GM12891 (cell line): Measurements from ENCODE around the gene VSIG10L.

ENCODE experiments used
- DNase-seq: peaks from one replicate; pipeline ENCODE4 v3.0.0; 2011; ENCODE audit warnings: low spot score; ENCODE audit not compliant: insufficient read length
- FAIRE-seq: peaks from 2 replicates; lab custom pipeline; 2011; peaks lifted over from hg19 to GRCh38; lab: Jason Lieb, UNC
- PAX5 ChIP-seq: IDR thresholded peaks from 2 replicates; pipeline ENCODE4 v1.6.1; 2011; ENCODE audit warnings: low read length, moderate library complexity, mild to moderate bottlenecking; ENCODE audit not compliant: insufficient read depth, severe bottlenecking
- POLR2A ChIP-seq: IDR thresholded peaks from 2 replicates; pipeline ENCODE4 v1.6.1; 2011; ENCODE audit warnings: low read depth, low read length, control low read depth
- POLR2AphosphoS5 ChIP-seq: IDR thresholded peaks from 2 replicates; pipeline ENCODE4 v1.6.1; 2011; ENCODE audit warnings: low read depth, low read length, control low read depth
- POU2F2 ChIP-seq: IDR thresholded peaks from 2 replicates; pipeline ENCODE4 v1.6.1; 2011; ENCODE audit warnings: low read depth, mild to moderate bottlenecking, control low read depth, low read length, moderate library complexity
- SPI1 ChIP-seq: IDR thresholded peaks from 2 replicates; pipeline ENCODE4 v1.6.1; 2011; ENCODE audit warnings: low read depth, low read length, control low read depth
- TAF1 ChIP-seq: IDR thresholded peaks from 2 replicates; pipeline ENCODE4 v1.6.1; 2011; ENCODE audit warnings: low read depth, low read length, control low read depth

VSIG10L gene

DNA sequence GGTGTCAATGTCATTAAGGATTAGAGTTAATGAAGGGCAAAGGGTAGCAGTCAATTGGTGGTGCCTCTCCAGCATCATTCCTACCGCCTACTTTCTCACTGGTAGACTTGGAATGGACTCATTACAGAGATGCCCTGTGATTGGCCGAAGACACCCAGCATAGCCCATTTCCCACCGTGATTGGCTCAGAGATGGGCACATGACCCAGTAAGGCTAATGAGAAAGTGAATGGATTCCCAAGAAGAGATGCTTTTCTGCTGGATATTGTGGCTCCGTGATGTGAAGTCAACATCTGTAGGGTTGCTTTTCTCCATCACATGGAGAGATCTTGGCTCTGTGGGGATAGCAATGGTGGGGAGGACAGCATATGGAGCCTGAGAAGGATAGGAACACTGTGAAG lies 11.6 kb downstream of the VSIG10L start:
- TF ChIP-seq PAX5 (no peak), POU2F2 (no peak), POLR2AphosphoS5 (no peak), POLR2A (no peak), TAF1 (no peak), SPI1 (no peak)
- DNase-seq: no peak
- FAIRE-seq: no peak

DNA sequence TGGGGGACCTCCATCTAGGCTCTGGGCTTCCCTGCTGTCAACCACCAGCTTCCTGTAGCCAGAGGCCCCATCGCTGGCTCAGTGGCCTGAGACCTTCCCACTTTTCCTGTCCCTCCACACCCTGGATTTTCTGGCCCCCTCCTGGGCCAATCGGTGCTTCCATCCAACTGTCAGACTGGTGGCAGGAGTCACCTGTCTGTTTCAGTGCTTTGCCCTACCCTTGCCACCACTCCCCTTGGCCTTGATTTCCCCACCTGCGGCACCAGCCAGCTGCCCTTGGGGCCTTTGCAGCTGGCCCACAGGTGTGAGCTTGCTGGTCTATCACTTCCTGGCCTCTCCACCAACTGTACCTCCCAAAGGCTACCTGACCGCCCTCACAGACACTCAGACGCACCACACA lies 12.5 kb downstream of the VSIG10L start:
- DNase-seq (no peak), FAIRE-seq (no peak)
- TF ChIP-seq PAX5: no peak
- TF ChIP-seq TAF1: no peak
- no peak for TF ChIP-seq POU2F2

DNA sequence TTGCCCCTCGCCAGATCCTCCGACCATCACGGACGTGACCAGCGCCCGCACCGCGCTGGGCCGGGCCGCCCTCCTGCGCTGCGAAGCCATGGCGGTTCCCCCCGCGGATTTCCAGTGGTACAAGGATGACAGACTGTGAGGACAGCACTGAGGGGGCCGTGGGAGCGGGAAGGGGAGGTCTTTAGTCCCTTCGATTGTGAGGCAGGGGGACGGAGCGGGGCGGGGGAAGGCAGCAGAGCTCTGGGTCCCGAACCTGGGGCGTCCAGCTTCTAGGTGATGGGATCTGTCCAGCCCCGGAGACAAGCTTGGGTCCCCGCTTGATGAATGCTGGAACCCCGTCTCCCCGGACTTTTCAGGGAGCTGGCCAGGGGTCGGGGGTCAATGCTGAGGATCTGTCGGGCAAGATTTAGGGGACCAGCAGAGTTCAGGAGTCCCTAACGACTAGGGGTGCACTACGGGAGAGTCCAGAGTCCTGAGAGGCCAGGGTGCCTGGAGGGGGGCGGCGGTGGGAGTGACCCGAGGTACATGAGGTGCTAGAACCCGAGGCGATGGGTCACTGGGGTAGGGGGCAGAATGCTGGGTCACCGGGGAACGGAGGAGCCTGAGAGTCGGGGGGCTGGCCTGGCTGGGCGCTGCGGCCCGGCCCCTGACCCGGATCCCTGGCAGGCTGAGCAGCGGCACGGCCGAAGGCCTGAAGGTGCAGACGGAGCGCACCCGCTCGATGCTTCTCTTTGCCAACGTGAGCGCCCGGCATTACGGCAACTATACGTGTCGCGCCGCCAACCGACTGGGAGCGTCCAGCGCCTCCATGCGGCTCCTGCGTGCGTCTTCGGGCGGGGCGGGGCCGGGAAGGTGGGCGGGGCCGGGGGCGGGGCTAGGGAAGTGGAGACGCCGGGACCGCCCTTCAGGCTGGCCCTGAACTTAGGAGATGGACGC lies 14.6 kb downstream of the VSIG10L start:
- DNase-seq (peak; percentile 83), FAIRE-seq (peak; percentile 51)
- TF ChIP-seq POU2F2 (no peak), POLR2A (no peak), TAF1 (no peak), POLR2AphosphoS5 (no peak), SPI1 (no peak), PAX5 (no peak)

DNA sequence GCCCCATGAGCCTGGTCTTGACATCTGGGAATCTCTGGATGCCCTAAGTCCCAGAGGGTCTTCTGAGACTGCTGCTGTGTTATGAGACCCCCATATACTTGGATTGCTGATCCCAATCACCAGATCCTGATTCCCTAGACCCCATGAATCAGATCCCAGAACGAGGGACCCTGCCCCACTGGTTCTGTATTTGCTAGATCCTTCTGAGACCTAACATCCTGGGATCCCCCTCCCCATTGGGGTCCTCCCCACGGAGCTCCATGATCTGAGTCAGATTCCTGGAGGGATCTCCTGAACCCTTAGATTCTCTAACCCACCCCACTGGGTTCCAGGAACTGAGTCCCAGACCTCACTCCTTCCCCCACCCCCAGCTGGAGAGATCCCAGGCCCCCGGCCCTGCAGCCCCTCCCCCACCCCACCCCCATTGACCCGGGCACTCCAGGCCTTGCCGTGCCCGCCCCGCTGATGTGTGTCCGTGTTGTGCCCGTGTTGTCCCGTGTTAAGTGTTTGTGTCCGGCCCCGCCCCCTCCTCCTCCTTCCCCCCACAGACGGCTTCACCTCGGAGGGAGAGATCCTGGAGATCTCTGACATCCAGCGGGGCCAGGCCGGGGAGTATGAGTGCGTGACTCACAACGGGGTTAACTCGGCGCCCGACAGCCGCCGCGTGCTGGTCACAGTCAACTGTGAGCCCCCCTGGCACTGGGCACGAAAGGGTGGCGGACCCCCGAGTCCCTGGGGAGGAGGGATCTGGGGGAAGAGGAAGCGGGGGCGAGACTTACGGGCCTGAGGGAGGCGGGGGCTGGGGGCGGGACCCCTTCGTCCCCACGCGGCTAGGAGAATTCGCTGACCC lies 15.5 kb downstream of the VSIG10L start:
- TF ChIP-seq SPI1 (no peak), TAF1 (no peak), POLR2A (no peak), POU2F2 (no peak), POLR2AphosphoS5 (no peak), PAX5 (no peak)
- no peak for FAIRE-seq
- no peak for DNase-seq

DNA sequence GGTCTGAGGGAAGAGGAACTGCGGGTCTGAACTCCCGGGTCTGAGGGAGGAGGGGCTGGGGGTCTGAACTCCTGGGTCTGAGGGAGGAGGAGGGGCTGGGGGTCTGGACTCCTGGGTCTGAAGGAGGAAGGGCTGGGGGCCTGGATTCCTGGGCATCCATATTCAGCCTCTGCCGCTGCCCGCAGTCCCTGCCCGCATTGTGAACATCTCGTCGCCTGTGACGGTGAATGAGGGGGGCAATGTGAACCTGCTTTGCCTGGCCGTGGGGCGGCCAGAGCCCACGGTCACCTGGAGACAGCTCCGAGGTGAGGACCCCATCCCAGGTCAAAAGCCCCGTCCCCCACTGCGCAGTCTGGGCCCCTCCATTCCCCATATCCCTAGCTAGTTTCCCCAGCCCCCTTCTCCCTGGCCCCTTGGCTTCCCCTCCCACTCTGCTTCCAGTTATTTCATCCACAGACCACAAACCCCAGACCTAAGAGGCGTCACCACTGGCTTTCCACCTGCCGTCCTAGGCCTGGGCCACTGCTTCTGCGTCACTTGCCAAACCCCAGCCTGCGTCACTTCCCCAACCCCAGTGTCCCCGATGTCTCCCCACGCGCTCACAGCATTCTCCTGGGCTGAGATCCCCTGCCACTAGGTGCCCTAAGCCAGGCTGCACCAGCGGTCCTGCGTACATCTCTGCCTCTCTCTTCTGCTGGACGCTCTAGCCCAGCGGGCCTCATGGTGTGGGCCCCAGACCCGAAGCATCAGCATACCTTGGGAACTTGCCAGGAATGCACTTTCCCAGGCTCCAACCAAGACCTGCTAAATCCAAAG lies 16.6 kb downstream of the VSIG10L start:
- TF ChIP-seq SPI1 (no peak), TAF1 (no peak), PAX5 (no peak), POLR2A (no peak), POLR2AphosphoS5 (no peak)
- no peak for FAIRE-seq
- no peak for DNase-seq

DNA sequence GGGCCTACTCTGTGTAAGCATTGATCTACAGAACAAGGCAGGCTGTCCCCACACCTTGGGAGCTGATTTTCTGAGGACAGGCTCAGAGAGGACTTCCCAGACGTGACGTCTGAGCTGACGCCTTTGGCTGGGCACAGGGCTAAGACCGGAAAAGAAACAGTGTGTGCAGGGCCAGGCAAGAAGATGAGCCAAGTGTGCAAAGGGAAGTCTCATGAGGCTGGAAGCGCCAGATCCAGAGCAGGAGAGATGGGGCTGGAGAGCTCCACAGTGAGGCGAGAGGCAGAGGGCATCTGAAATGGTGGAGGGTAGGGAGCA lies 17.8 kb downstream of the VSIG10L start:
- DNase-seq (no peak), FAIRE-seq (no peak)
- TF ChIP-seq POLR2AphosphoS5: no peak
- no peak for TF ChIP-seq SPI1
- no peak for TF ChIP-seq PAX5
- TF ChIP-seq POLR2A: no peak

DNA sequence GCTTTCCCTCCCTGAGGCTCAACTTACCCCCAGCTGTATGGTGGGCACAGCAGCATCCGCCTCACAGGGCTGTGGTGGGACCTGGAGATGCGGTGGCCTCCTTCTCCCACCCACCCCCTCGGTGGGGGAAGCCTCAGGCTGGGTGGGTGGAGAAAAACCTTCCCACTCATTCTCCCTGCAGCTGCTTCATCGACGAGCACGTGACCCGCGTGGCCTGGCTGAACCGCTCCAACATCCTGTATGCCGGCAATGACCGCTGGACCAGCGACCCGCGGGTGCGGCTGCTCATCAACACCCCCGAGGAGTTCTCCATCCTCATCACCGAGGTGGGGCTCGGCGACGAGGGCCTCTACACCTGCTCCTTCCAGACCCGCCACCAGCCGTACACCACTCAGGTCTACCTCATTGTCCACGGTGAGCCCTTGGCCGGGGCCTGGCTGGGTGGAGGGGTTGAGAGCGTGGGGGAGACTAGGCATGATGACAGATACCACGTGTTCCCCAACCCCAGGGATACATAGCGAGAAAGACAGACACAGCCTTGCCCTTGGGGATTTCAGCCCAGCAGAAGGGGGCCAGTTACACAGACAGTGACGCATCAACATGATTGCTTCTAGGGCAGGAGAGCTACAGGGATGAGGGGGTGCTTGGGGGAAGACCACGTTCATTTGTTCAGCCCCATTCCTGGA lies 18.3 kb downstream of the VSIG10L start:
- DNase-seq (no peak), FAIRE-seq (no peak)
- TF ChIP-seq POLR2A: no peak
- TF ChIP-seq POLR2AphosphoS5: no peak
- no peak for TF ChIP-seq PAX5
- no peak for TF ChIP-seq POU2F2
- TF ChIP-seq SPI1: no peak
- TF ChIP-seq TAF1: no peak

DNA sequence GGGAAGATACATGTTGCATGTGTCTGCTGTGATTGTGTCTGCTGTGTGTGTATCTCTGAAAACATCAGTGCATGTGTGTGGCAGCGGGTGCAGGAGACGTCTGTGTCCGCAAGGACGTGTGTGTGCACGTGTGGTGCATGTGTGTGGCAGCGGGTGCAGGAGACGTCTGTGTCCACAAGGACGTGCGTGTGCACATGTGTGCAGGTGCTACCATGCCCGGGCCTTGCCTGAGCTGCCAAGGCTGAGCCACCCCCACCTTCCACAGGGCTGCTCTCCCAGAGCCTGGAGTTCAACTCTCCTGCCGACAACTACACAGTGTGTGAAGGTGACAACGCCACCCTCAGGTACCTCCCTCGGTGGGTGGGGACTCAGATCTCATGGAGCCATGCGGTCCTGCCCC lies 20.1 kb downstream of the VSIG10L start:
- no peak for FAIRE-seq
- TF ChIP-seq POLR2AphosphoS5: no peak
- TF ChIP-seq PAX5: no peak
- TF ChIP-seq POU2F2: no peak
- no peak for TF ChIP-seq SPI1
- TF ChIP-seq TAF1: no peak
- TF ChIP-seq POLR2A: no peak
- no peak for DNase-seq

DNA sequence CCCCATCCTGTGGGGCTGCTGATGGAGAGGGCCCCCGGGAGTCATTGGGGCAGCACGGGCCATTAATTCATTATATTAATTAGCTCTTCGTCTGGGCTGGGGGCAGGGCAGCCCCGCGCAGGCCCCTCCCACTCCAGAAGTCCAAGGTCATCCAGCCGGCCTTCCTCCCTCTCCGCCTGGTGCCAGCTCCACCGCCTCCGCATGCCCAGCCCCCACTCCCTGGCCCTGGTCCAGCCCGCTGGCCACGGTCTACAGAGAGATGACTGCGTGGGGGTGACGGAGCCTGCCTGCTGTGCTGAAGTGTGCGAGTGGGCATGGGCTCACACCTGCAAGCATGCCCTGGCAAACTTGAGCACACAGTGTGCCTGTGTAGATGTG lies 21.7 kb downstream of the VSIG10L start:
- DNase-seq (no peak), FAIRE-seq (no peak)
- TF ChIP-seq PAX5 (no peak), POU2F2 (no peak), TAF1 (no peak), POLR2AphosphoS5 (no peak), SPI1 (no peak), POLR2A (no peak)
